Sigmoid colon (tissue), 7 donors: ENCODE results near the gene EML3. TPM values are rescaled to one million over a fixed set of nuclear protein-coding genes. Genes with fewer than 3 reads are reported as not detected.

Experiments used
- DNase-seq: peaks from one replicate; pipeline ENCODE4 v3.0.0-alpha.2; 2019
- H3K27ac ChIP-seq, 4 donors: fragments of 200-600 bp; sonication (generic); one replicate each; pipeline ENCODE4 v1.5.1; 2016 to 2019; ENCODE audit warnings: mild to moderate bottlenecking in 1 of 4
- H3K27me3 ChIP-seq, 3 donors: fragments of 200-600 bp; sonication (generic); one replicate each; pipeline ENCODE4 v1.5.1; 2019; ENCODE audit warnings: mild to moderate bottlenecking in 1 of 3
- H3K36me3 ChIP-seq, 4 donors: fragments of 200-600 bp; sonication (generic); one replicate each; pipeline ENCODE4 v1.5.1; 2016 to 2019
- H3K4me1 ChIP-seq, 4 donors: fragments of 200-600 bp; sonication (generic); one replicate each; pipeline ENCODE4 v1.5.1; 2017 to 2019
- H3K4me3 ChIP-seq, 4 donors: fragments of 200-600 bp; sonication (generic); one replicate each; pipeline ENCODE4 v1.5.1; 2017 to 2019; ENCODE audit warnings: mild to moderate bottlenecking in 2 of 4, moderate library complexity in 1 of 4
- H3K9me3 ChIP-seq, 4 donors: fragments of 200-600 bp in 3 of 4; sonication (generic) in 3 of 4; one replicate each; pipeline versions ENCODE4 v1.5.1 to v1.6.1; 2013 to 2019
- CTCF ChIP-seq, 4 experiments: fragments of 450-650 bp in 3 of 4; fragments of 200-600 bp in 1 of 4; IDR thresholded peaks; one replicate each; pipeline ENCODE4 v1.5.1; 2016 to 2019; ENCODE audit warnings: antibody characterized with exemption in 4 of 4, mild to moderate bottlenecking in 3 of 4, moderate library complexity in 2 of 4
- EP300 ChIP-seq, 4 donors: sonication (generic); formaldehyde crosslinking; IDR thresholded peaks; one replicate each; pipeline ENCODE4 v1.6.1; 2017; ENCODE audit warnings: antibody characterized with exemption in 4 of 4
- POLR2A ChIP-seq, 2 donors: fragments of 450-650 bp; IDR thresholded peaks; one replicate each; pipeline ENCODE4 v1.6.1; 2016; ENCODE audit warnings: antibody characterized with exemption in 2 of 2, mild to moderate bottlenecking in 2 of 2, moderate library complexity in 2 of 2
- POLR2AphosphoS5 ChIP-seq, 4 donors: sonication (generic); formaldehyde crosslinking; IDR thresholded peaks; one replicate each; pipeline ENCODE4 v1.6.1; 2017; ENCODE audit warnings: antibody characterized with exemption in 4 of 4
- WGBS, 2 donors: extraction: QIAGEN DNeasy Blood & Tissue Kit; methylation state at CpG; one replicate each; pipeline ENCODE4 v1.1.7; 2013; 5-methylcytosine and 5-hydroxymethylcytosine counted together
- intact Hi-C: fragments of 100-400 bp; cut with DNase I; formaldehyde crosslinking; loops from one replicate; pipeline ENCODE4 v1.15.1; 2023
- polyA plus RNA-seq, 3 donors: library from polyadenylated mRNA; stranded (reverse); fragments of 200-250 nt; gene quantifications; one replicate each; pipeline ENCODE4 v1.2.3, GENCODE V29; 2013
- total RNA-seq, 4 donors: library from RNA; depleted of rRNA; stranded (reverse); fragments of >200 nt; gene quantifications; one replicate each; pipeline ENCODE4 v1.1.0, GENCODE V29; 2016
- donor health status: healthy with polysubstance abuse.
- donor health status: Bipolar disorder and iron deficiency.
- donor health status: healthy.

EML3 gene
- total and polyA plus RNA-seq, 7 donors, result 10.6 to 50.7 (median 26.3) TPM

DNA sequence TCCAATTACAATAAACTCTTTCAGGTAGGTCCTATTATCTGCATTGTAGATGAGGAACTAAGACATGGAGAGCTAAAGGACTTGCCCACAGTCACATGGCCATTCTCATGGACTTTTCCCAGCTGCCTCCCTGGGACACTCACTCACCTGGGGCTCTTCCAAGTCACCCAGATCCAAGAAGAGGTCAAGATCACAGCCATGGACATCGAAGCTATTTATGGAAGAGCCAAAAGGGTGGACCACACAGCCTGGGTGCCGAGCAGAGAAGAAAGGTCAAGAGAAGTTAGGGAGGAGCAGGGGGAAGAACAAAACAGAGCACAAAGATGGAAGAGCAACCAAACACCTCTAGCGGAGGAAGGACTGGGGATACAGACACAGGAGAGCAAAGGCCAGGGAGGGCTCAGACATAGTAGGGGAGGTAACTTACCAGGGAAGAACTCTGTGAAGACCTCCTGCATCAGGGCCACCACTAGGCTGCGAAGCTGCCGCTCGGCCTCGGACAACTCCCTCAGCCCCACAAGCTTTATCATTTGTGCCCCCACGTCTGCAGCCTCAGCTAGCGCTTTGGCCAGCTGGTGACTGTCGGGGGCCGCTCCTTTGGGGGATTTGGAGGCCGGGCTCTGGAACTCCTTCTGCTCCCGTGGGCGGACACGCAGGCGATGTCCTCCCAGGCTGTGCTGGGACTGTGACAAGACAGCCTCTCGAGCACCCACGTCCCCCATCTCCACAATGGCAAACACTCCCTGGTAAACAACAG lies 31.4 kb downstream of the EML3 start:
- peaks cover 0 to 9% (median 1%) of the 10 kb centered on the region in 4 donors for H3K4me1 ChIP-seq
- no peaks in the 10 kb centered on the region for H3K27me3 ChIP-seq
- H3K4me3 ChIP-seq, result no peak overlapping the region
- H3K27ac ChIP-seq, result no peak overlapping the region
- DNase-seq, result no peak
- H3K9me3 ChIP-seq, result no peaks in the 10 kb centered on the region
- peaks cover 0 to 88% (median 25%) of the 10 kb centered on the region in 4 donors for H3K36me3 ChIP-seq
- WGBS, 2 donors, result 95 to 97% methylated on average over 18 of the region's 18 CpGs
- TF ChIP-seq CTCF (IDR thresholded peaks at IDR 0.05) (no peak), POLR2A (IDR thresholded peaks at IDR 0.05) (no peak), POLR2AphosphoS5 (IDR thresholded peaks at IDR 0.05) (no peak), EP300 (IDR thresholded peaks at IDR 0.05) (no peak)
- intact Hi-C loops, result no loop called here

DNA sequence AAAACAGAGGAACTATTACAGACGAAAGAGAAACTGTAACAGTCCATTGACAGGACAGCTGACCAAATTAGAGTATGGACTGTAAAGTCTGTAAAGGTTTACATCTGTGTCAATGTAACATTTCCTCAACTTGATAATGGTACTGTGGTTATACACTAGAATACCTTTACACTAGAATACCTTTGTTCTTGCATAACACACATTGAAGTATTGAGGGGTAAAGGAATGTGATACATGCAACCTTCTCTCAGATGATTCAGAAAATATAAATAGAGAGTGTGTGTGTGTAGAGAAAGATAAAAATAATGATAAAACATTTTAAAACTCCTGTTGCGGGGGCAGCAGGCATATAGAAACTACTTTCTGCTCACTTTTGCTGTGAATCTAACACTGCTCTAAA lies 33.3 kb downstream of the EML3 start:
- Histone ChIP-seq H3K27me3 (no peaks in the 10 kb centered on the region), H3K36me3 (peaks cover 0 to 74% (median 21%) of the 10 kb centered on the region in 4 donors), H3K4me3 (no peak overlapping the region), H3K9me3 (no peaks in the 10 kb centered on the region), H3K4me1 (peaks cover 0 to 28% (median 18%) of the 10 kb centered on the region in 4 donors), H3K27ac (no peak overlapping the region)
- intact Hi-C loops, result no loop called here
- TF ChIP-seq EP300 (IDR thresholded peaks at IDR 0.05) (no peak), POLR2AphosphoS5 (IDR thresholded peaks at IDR 0.05) (no peak), POLR2A (IDR thresholded peaks at IDR 0.05) (no peak), CTCF (IDR thresholded peaks at IDR 0.05) (no peak)
- DNase-seq, result no peak
- WGBS, 2 donors, result 93 to 98% methylated on average over 2 of the region's 2 CpGs

- peaks cover 0 to 28% (median 18%) of the 10 kb centered on the region in 4 donors for H3K4me1 ChIP-seq
- intact Hi-C loops, result no loop called here
- no peaks in the 10 kb centered on the region for H3K27me3 ChIP-seq
- no peak for TF ChIP-seq EP300 (IDR thresholded peaks at IDR 0.05)
- no peak for TF ChIP-seq POLR2A (IDR thresholded peaks at IDR 0.05)
- TF ChIP-seq CTCF (IDR thresholded peaks at IDR 0.05), result no peak
- TF ChIP-seq POLR2AphosphoS5 (IDR thresholded peaks at IDR 0.05), result no peak
- H3K36me3 ChIP-seq, result peaks cover 0 to 67% (median 21%) of the 10 kb centered on the region in 4 donors
- no peak overlapping the region for H3K27ac ChIP-seq
- no peak overlapping the region for H3K4me3 ChIP-seq
- H3K9me3 ChIP-seq, result no peaks in the 10 kb centered on the region
- no peak for DNase-seq
- WGBS, 2 donors, result 97% methylated on average over 11 of the region's 11 CpGs
These were observed 34.0 kb downstream of the EML3 start for GRCh38 chr11:62578541-62578940.

- Histone ChIP-seq H3K36me3 (peaks cover 0 to 63% (median 22%) of the 10 kb centered on the region in 4 donors), H3K4me1 (peaks cover 0 to 37% (median 29%) of the 10 kb centered on the region in 4 donors), H3K27me3 (no peaks in the 10 kb centered on the region), H3K9me3 (no peaks in the 10 kb centered on the region), H3K4me3 (no peak overlapping the region), H3K27ac (peak overlapping the region; percentile 24 to 94 (median 93))
- no peak for DNase-seq
- intact Hi-C loops, result no loop called here
- TF ChIP-seq CTCF (IDR thresholded peaks at IDR 0.05), result no peak
- peak in 1 of 4 donors; percentile 35 for TF ChIP-seq POLR2AphosphoS5 (IDR thresholded peaks at IDR 0.05)
- WGBS, 2 donors, result 58 to 77% methylated on average over 12 of the region's 12 CpGs
These were observed 35.4 kb downstream of the EML3 start for GRCh38 chr11:62577046-62577714.
